GM23338 (cell line): ENCODE measurements around the gene OPRD1.

ENCODE experiments used
- EZH2phosphoT487 ChIP-seq: fragments of 200-600 bp; sonication (generic); IDR thresholded peaks from one replicate; pipeline ENCODE4 v1.8.1; 2018; ENCODE audit warnings: antibody characterized with exemption; ENCODE audit not compliant: unreplicated experiment
- TF ChIP-seq, protein P1 (sequence below), 2 experiments: fragments of 200-600 bp in 1 of 2; sonication (generic) in 1 of 2; conservative IDR thresholded peaks; 2 replicates each; pipeline versions ENCODE4 v1.5.1 to v1.6.1; 2016 to 2017; ENCODE audit warnings: antibody characterized with exemption in 2 of 2, low read depth in 2 of 2, mild to moderate bottlenecking in 2 of 2, moderate library complexity in 1 of 2

- TF ChIP-seq, protein P1, sequence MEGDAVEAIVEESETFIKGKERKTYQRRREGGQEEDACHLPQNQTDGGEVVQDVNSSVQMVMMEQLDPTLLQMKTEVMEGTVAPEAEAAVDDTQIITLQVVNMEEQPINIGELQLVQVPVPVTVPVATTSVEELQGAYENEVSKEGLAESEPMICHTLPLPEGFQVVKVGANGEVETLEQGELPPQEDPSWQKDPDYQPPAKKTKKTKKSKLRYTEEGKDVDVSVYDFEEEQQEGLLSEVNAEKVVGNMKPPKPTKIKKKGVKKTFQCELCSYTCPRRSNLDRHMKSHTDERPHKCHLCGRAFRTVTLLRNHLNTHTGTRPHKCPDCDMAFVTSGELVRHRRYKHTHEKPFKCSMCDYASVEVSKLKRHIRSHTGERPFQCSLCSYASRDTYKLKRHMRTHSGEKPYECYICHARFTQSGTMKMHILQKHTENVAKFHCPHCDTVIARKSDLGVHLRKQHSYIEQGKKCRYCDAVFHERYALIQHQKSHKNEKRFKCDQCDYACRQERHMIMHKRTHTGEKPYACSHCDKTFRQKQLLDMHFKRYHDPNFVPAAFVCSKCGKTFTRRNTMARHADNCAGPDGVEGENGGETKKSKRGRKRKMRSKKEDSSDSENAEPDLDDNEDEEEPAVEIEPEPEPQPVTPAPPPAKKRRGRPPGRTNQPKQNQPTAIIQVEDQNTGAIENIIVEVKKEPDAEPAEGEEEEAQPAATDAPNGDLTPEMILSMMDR (conservative IDR thresholded peaks at IDR 0.05; ENCODE audit: low read depth in 2 of 2), result peak; percentile 27 to 83; a peak in 3 of 4 replicates
- TF ChIP-seq EZH2phosphoT487, result no peak
Observed at GRCh38 chr1:28796352-28797211, 15.4 kb upstream of the OPRD1 start.
